Liver (tissue), 9 donors: ENCODE results near the gene SMG6. TPM values are rescaled to one million over a fixed set of nuclear protein-coding genes. Genes with fewer than 3 reads are reported as not detected.

Experiments used
- DNase-seq: peaks from one replicate; pipeline ENCODE4 v3.0.0-alpha.2; 2017; ENCODE audit warnings: low spot score
- H3K27ac ChIP-seq, 2 donors: one replicate each; pipeline ENCODE4 v1.7.0; 2013; ENCODE audit warnings: inconsistent platforms in 2 of 2, low read length in 2 of 2, control low read depth in 1 of 2, low read depth in 1 of 2, mild to moderate bottlenecking in 1 of 2
- H3K27me3 ChIP-seq, 4 donors: one replicate each; pipeline versions ENCODE4 v1.6.1 to v1.7.0; 2013; ENCODE audit warnings: low read length in 3 of 4, inconsistent platforms in 1 of 4, mild to moderate bottlenecking in 1 of 4, moderate library complexity in 1 of 4; ENCODE audit not compliant: control insufficient read depth in 4 of 4, insufficient read depth in 4 of 4
- H3K36me3 ChIP-seq, 4 donors: one replicate each; pipeline versions ENCODE4 v1.6.1 to v1.7.0; 2013; ENCODE audit warnings: low read length in 3 of 4, mild to moderate bottlenecking in 3 of 4, low read depth in 1 of 4, moderate library complexity in 1 of 4; ENCODE audit not compliant: control insufficient read depth in 4 of 4, insufficient read depth in 3 of 4
- H3K4me1 ChIP-seq, 4 donors: one replicate each; pipeline versions ENCODE4 v1.6.1 to v1.7.0; 2013; ENCODE audit warnings: low read length in 3 of 4, mild to moderate bottlenecking in 3 of 4, moderate library complexity in 1 of 4; ENCODE audit not compliant: control insufficient read depth in 4 of 4, insufficient read depth in 4 of 4
- H3K4me3 ChIP-seq, 3 donors: one replicate each; pipeline versions ENCODE4 v1.6.1 to v1.7.0; 2013; ENCODE audit warnings: low read length in 3 of 3, control low read depth in 1 of 3, low read depth in 1 of 3, mild to moderate bottlenecking in 1 of 3
- H3K9ac ChIP-seq, 2 donors: one replicate each; pipeline ENCODE4 v1.7.0; 2013; ENCODE audit warnings: low read length in 2 of 2, mild to moderate bottlenecking in 2 of 2, moderate library complexity in 2 of 2, control low read depth in 1 of 2, low read depth in 1 of 2
- H3K9me3 ChIP-seq, 4 donors: one replicate each; pipeline versions ENCODE4 v1.6.1 to v1.7.0; 2013; ENCODE audit warnings: low read length in 3 of 4; ENCODE audit not compliant: control insufficient read depth in 4 of 4
- ATF3 ChIP-seq: IDR thresholded peaks from 2 replicates; pipeline ENCODE4 v1.6.1; 2016; ENCODE audit warnings: antibody characterized with exemption
- EGR1 ChIP-seq, 2 donors: IDR thresholded peaks; 2 replicates each; pipeline ENCODE4 v1.6.1; 2016 to 2018; ENCODE audit warnings: antibody characterized with exemption in 2 of 2, low read depth in 2 of 2
- FOXA1 ChIP-seq: IDR thresholded peaks from 2 replicates; pipeline ENCODE4 v1.6.1; 2016; ENCODE audit warnings: antibody characterized with exemption
- FOXA2 ChIP-seq: IDR thresholded peaks from 2 replicates; pipeline ENCODE4 v1.6.1; 2016; ENCODE audit warnings: antibody characterized with exemption
- GABPA ChIP-seq, 2 donors: IDR thresholded peaks in 1 of 2; conservative IDR thresholded peaks in 1 of 2; 2 replicates each; pipeline ENCODE4 v1.6.1; 2016; ENCODE audit warnings: antibody characterized with exemption in 2 of 2, mild to moderate bottlenecking in 1 of 2, moderate library complexity in 1 of 2
- HNF4A ChIP-seq, 2 donors: conservative IDR thresholded peaks; 2 replicates each; pipeline ENCODE4 v1.6.1; 2016; ENCODE audit warnings: antibody characterized with exemption in 2 of 2, mild to moderate bottlenecking in 2 of 2
- HNF4G ChIP-seq: IDR thresholded peaks from 2 replicates; pipeline ENCODE4 v1.6.1; 2016; ENCODE audit warnings: antibody characterized with exemption
- JUND ChIP-seq, 2 donors: IDR thresholded peaks; 2 replicates each; pipeline ENCODE4 v1.6.1; 2016; ENCODE audit warnings: antibody characterized with exemption in 2 of 2
- NR2F2 ChIP-seq: IDR thresholded peaks from 2 replicates; pipeline ENCODE4 v1.6.1; 2016; ENCODE audit warnings: antibody characterized with exemption
- RAD21 ChIP-seq, 2 donors: IDR thresholded peaks; 2 replicates each; pipeline ENCODE4 v1.6.1; 2016; ENCODE audit warnings: antibody characterized with exemption in 2 of 2, mild to moderate bottlenecking in 2 of 2
- REST ChIP-seq: IDR thresholded peaks from 2 replicates; pipeline ENCODE4 v1.6.1; 2016; ENCODE audit warnings: antibody characterized with exemption, mild to moderate bottlenecking
- SP1 ChIP-seq: IDR thresholded peaks from 2 replicates; pipeline ENCODE4 v1.6.1; 2018; ENCODE audit warnings: antibody characterized with exemption, mild to moderate bottlenecking
- YY1 ChIP-seq: IDR thresholded peaks from 2 replicates; pipeline ENCODE4 v1.6.1; 2016; ENCODE audit warnings: antibody characterized with exemption, mild to moderate bottlenecking
- WGBS: extraction: QIAGEN DNeasy Blood & Tissue Kit; methylation state at CpG from one replicate; pipeline ENCODE4 v1.1.7; 2013; 5-methylcytosine and 5-hydroxymethylcytosine counted together
- polyA plus RNA-seq, 2 donors: library from polyadenylated mRNA; stranded (reverse) in 1 of 2; unstranded in 1 of 2; fragments of 200-250 nt in 1 of 2; fragments of >200 nt in 1 of 2; fragmentation: Nextera tagmentation in 1 of 2; extraction: Ambion mirVana in 1 of 2; gene quantifications; one replicate each; pipeline versions ENCODE4 v1.2.1 to v1.2.3, GENCODE V29; 2013 to 2015
- total RNA-seq, 2 donors: library from RNA; depleted of rRNA; stranded (reverse); fragments of >200 nt; gene quantifications; one replicate each; pipeline ENCODE4 v1.2.3, GENCODE V29; 2014
- TF ChIP-seq, protein P1 (sequence below): IDR thresholded peaks from 2 replicates; pipeline ENCODE4 v1.6.1; 2016; ENCODE audit warnings: antibody characterized with exemption
- TF ChIP-seq, protein P2 (sequence below): fragments of 150-350 bp; IDR thresholded peaks from 2 replicates; pipeline ENCODE4 v1.5.1; 2017; ENCODE audit warnings: improper control_type of control experiment, low read depth, low read length; ENCODE audit not compliant: missing input control
- TF ChIP-seq, protein P3 (sequence below): IDR thresholded peaks from 2 replicates; pipeline ENCODE4 v1.6.1; 2016; ENCODE audit warnings: antibody characterized with exemption
- donor health status: healthy.
- donor health status: healthy.
- donor health status: healthy.
- donor health status: healthy.
- donor health status: healthy.

SMG6 gene
- total and polyA plus RNA-seq, 4 donors = 4.9 to 12.0 (median 8.2) TPM

DNA sequence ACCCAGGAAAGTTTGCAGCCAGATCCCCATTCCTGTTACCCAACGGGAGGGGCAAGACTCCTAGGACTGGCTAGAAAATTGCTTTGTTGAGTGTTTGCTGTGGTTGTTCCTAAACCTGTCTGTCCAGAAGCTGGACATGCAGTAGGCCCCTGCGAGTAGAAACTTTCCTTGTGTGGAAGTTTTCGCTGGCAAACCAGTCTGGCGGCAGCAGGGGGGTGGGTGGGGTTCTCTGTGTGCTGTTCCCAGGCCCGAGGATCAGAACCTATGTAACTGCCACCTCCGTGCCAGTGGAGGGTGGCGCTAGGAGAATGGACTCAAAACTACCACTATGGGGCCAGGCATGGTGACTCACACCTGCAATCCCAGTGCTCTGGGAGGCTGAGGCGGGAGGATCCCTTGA, 42.9 kb upstream of the SMG6 start:
- TF ChIP-seq HNF4G (no peak), HNF4A (conservative IDR thresholded peaks at IDR 0.05) (no peak), EGR1 (IDR thresholded peaks at IDR 0.05; ENCODE audit: low read depth in 2 of 2) (no peak), SP1 (no peak)
- Histone ChIP-seq H3K4me1 (peaks cover 2 to 13% (median 8%) of the 10 kb centered on the region in 4 donors), H3K9ac (no peak overlapping the region), H3K27ac (no peak overlapping the region), H3K4me3 (no peak overlapping the region), H3K36me3 (peaks cover 0 to 14% (median under 1%) of the 10 kb centered on the region in 4 donors), H3K9me3 (no peaks in the 10 kb centered on the region), H3K27me3 (no peaks in the 10 kb centered on the region)
- no peak for DNase-seq
- 97% methylated on average over 8 of the region's 8 CpGs for WGBS

DNA sequence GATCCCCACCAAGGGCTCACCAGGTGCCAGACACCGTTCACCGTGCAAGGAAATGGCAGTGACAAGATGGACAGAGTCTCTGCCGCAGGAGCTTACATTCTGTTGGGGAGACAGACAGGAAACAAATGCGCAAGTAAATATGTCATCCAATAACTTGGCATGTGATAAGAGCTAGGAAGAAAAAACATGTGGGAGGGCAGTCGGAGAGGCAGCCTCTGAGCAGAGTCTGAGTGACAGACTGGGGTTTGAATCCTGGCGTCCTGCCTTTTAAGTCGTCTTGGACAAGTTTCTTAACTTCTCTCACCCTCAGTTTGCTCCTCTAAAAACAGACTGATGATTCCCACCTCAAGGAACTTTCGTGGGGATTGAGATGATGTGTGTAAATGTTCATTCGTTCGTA, 40.9 kb upstream of the SMG6 start:
- Histone ChIP-seq H3K27me3 (no peaks in the 10 kb centered on the region), H3K9me3 (no peaks in the 10 kb centered on the region), H3K9ac (no peak overlapping the region), H3K27ac (no peak overlapping the region), H3K36me3 (peaks cover 0 to 14% (median under 1%) of the 10 kb centered on the region in 4 donors), H3K4me3 (no peak overlapping the region), H3K4me1 (peaks cover 2 to 13% (median 8%) of the 10 kb centered on the region in 4 donors)
- TF ChIP-seq EGR1 (IDR thresholded peaks at IDR 0.05; ENCODE audit: low read depth in 2 of 2) = no peak
- no peak for TF ChIP-seq HNF4G
- no peak for TF ChIP-seq HNF4A (conservative IDR thresholded peaks at IDR 0.05)
- TF ChIP-seq, protein P1, sequence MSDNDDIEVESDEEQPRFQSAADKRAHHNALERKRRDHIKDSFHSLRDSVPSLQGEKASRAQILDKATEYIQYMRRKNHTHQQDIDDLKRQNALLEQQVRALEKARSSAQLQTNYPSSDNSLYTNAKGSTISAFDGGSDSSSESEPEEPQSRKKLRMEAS = no peak
- TF ChIP-seq ATF3 = no peak
- no peak for TF ChIP-seq NR2F2
- TF ChIP-seq SP1 = no peak
- no peak for TF ChIP-seq FOXA2
- TF ChIP-seq RAD21 (IDR thresholded peaks at IDR 0.05) = no peak
- TF ChIP-seq, protein P2, sequence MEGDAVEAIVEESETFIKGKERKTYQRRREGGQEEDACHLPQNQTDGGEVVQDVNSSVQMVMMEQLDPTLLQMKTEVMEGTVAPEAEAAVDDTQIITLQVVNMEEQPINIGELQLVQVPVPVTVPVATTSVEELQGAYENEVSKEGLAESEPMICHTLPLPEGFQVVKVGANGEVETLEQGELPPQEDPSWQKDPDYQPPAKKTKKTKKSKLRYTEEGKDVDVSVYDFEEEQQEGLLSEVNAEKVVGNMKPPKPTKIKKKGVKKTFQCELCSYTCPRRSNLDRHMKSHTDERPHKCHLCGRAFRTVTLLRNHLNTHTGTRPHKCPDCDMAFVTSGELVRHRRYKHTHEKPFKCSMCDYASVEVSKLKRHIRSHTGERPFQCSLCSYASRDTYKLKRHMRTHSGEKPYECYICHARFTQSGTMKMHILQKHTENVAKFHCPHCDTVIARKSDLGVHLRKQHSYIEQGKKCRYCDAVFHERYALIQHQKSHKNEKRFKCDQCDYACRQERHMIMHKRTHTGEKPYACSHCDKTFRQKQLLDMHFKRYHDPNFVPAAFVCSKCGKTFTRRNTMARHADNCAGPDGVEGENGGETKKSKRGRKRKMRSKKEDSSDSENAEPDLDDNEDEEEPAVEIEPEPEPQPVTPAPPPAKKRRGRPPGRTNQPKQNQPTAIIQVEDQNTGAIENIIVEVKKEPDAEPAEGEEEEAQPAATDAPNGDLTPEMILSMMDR = no peak
- TF ChIP-seq GABPA (IDR thresholded peaks at IDR 0.05 in 1 of 2, conservative IDR thresholded peaks at IDR 0.05 in 1 of 2) = no peak
- no peak for TF ChIP-seq FOXA1
- no peak for TF ChIP-seq JUND (IDR thresholded peaks at IDR 0.05)
- TF ChIP-seq, protein P3, sequence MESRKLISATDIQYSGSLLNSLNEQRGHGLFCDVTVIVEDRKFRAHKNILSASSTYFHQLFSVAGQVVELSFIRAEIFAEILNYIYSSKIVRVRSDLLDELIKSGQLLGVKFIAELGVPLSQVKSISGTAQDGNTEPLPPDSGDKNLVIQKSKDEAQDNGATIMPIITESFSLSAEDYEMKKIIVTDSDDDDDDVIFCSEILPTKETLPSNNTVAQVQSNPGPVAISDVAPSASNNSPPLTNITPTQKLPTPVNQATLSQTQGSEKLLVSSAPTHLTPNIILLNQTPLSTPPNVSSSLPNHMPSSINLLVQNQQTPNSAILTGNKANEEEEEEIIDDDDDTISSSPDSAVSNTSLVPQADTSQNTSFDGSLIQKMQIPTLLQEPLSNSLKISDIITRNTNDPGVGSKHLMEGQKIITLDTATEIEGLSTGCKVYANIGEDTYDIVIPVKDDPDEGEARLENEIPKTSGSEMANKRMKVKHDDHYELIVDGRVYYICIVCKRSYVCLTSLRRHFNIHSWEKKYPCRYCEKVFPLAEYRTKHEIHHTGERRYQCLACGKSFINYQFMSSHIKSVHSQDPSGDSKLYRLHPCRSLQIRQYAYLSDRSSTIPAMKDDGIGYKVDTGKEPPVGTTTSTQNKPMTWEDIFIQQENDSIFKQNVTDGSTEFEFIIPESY = no peak
- no peak for TF ChIP-seq YY1
- no peak for TF ChIP-seq REST
- WGBS = 89% methylated on average over 10 of the region's 10 CpGs
- DNase-seq = no peak
